ENCODE data around the gene C12orf43.

- TF ChIP-seq CTCF (IDR thresholded peaks at IDR 0.05): no peak
- TF ChIP-seq EZH2 (IDR thresholded peaks at IDR 0.05): no peak
- no peak for TF ChIP-seq EZH2phosphoT487 (IDR thresholded peaks at IDR 0.05)
These were observed at the start of gene C12orf43 for GRCh38 chr12:121015825-121016766.
